Measurements from ENCODE around the gene CIZ1. TPM values are rescaled to one million over a fixed set of nuclear protein-coding genes. Genes with fewer than 3 reads are reported as not detected.
"Not testable (repeated sequence)": the region's sequence is repeated elsewhere in the genome, so short reads cannot be mapped to it uniquely, and the experiment has no call there.

CIZ1 gene
- total RNA-seq, 1 donor from 2014 or later, result 101 TPM

DNA sequence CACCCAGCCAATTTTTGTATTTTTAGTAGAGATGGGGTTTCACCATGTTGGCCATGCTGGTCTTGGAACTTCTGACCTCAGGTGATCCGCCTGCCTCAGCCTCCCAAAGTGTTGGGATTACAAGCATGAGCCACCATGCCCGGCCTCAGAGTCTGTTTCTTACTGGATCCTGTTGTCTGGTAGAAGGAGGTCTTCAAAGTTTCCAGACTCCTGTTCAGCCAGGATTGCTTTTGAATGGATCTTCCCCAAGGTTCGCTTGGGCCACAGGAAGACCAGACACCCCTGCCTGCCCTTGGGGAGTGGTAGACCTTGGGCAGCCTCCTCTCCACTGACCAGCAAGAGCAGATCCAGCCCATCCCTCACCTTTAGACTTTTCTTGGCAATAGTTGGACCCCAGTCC lies 49.8 kb downstream of the CIZ1 start:
- no peak overlapping the region for H3K27ac ChIP-seq
- no peak overlapping the region for H3K4me3 ChIP-seq
- no peak for DNase-seq (ENCODE audit: extremely low spot score in 2 of 2)
- TF ChIP-seq POLR2AphosphoS5 (IDR thresholded peaks at IDR 0.05; ENCODE audit: insufficient read depth in 1 of 2, low read depth in 1 of 2) (no peak), POLR2A (IDR thresholded peaks at IDR 0.05) (no peak)
- TF ChIP-seq, protein P1, sequence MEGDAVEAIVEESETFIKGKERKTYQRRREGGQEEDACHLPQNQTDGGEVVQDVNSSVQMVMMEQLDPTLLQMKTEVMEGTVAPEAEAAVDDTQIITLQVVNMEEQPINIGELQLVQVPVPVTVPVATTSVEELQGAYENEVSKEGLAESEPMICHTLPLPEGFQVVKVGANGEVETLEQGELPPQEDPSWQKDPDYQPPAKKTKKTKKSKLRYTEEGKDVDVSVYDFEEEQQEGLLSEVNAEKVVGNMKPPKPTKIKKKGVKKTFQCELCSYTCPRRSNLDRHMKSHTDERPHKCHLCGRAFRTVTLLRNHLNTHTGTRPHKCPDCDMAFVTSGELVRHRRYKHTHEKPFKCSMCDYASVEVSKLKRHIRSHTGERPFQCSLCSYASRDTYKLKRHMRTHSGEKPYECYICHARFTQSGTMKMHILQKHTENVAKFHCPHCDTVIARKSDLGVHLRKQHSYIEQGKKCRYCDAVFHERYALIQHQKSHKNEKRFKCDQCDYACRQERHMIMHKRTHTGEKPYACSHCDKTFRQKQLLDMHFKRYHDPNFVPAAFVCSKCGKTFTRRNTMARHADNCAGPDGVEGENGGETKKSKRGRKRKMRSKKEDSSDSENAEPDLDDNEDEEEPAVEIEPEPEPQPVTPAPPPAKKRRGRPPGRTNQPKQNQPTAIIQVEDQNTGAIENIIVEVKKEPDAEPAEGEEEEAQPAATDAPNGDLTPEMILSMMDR (IDR thresholded peaks at IDR 0.05), result no peak
- no peaks in the 10 kb centered on the region for H3K27me3 ChIP-seq
- peaks cover 4% of the 10 kb centered on the region for H3K4me1 ChIP-seq
- intact Hi-C loops (cut with DNase I), result no loop called here
- H3K9me3 ChIP-seq, result no peaks in the 10 kb centered on the region
- no peaks in the 10 kb centered on the region for H3K36me3 ChIP-seq

DNA sequence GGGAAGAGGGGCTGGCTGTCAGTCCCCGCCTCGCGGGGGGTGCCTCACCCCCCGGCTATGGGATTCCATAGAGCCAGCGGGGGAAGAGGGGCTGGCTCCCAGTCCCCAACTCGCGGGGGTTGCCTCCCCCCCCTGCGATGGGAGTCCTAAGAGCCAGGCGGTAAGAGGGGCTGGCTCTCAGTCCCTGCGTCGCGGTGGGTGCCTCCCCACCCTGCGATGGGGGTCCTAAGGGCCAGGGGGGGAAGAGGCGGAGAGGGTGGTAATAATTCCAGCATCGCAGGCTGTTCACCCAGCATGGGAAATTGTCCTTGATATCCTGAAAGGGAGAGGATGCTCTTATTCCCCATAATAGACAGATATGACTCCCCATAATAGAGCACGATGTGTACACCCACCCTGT lies 51.8 kb downstream of the CIZ1 start:
- H3K9me3 ChIP-seq, result no peaks in the 10 kb centered on the region
- no peaks in the 10 kb centered on the region for H3K4me1 ChIP-seq
- no peaks in the 10 kb centered on the region for H3K36me3 ChIP-seq
- no peak for TF ChIP-seq POLR2A (IDR thresholded peaks at IDR 0.05)
- TF ChIP-seq, protein P1 (IDR thresholded peaks at IDR 0.05), result no peak
- no peak for TF ChIP-seq POLR2AphosphoS5 (IDR thresholded peaks at IDR 0.05; ENCODE audit: insufficient read depth in 1 of 2, low read depth in 1 of 2)
- intact Hi-C loops (cut with DNase I), result no loop called here
- no peak overlapping the region for H3K4me3 ChIP-seq
- DNase-seq (ENCODE audit: extremely low spot score in 2 of 2), result no peak
- H3K27ac ChIP-seq, result no peak overlapping the region
- H3K27me3 ChIP-seq, result no peaks in the 10 kb centered on the region

DNA sequence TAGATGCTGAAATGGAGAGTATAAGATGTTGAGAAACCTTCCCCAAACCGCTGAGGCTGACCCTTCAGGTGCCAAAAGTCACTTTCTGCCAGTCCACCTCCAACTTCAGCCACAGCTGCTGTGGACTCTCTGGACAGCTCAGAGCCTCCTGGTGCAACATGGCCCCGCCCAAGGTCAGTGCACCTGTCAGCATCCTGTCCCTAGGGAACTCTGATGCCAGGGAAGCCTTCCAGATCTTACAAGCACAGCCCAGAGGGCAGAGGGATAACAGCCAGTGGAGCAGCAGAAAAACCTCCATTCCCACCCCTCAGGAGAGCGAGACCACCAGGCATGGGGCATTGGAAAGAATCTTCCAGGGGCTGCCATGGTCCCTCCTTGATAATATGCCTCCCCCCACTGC lies 53.4 kb downstream of the CIZ1 start:
- Histone ChIP-seq H3K36me3 (no peaks in the 10 kb centered on the region), H3K4me1 (no peaks in the 10 kb centered on the region), H3K9me3 (no peaks in the 10 kb centered on the region), H3K4me3 (no peak overlapping the region), H3K27ac (no peak overlapping the region), H3K27me3 (no peaks in the 10 kb centered on the region)
- no peak for TF ChIP-seq POLR2AphosphoS5 (IDR thresholded peaks at IDR 0.05; ENCODE audit: insufficient read depth in 1 of 2, low read depth in 1 of 2)
- TF ChIP-seq POLR2A (IDR thresholded peaks at IDR 0.05), result no peak
- TF ChIP-seq, protein P1 (IDR thresholded peaks at IDR 0.05), result no peak
- intact Hi-C loops (cut with DNase I), result no loop called here
- DNase-seq (ENCODE audit: extremely low spot score in 2 of 2), result no peak

DNA sequence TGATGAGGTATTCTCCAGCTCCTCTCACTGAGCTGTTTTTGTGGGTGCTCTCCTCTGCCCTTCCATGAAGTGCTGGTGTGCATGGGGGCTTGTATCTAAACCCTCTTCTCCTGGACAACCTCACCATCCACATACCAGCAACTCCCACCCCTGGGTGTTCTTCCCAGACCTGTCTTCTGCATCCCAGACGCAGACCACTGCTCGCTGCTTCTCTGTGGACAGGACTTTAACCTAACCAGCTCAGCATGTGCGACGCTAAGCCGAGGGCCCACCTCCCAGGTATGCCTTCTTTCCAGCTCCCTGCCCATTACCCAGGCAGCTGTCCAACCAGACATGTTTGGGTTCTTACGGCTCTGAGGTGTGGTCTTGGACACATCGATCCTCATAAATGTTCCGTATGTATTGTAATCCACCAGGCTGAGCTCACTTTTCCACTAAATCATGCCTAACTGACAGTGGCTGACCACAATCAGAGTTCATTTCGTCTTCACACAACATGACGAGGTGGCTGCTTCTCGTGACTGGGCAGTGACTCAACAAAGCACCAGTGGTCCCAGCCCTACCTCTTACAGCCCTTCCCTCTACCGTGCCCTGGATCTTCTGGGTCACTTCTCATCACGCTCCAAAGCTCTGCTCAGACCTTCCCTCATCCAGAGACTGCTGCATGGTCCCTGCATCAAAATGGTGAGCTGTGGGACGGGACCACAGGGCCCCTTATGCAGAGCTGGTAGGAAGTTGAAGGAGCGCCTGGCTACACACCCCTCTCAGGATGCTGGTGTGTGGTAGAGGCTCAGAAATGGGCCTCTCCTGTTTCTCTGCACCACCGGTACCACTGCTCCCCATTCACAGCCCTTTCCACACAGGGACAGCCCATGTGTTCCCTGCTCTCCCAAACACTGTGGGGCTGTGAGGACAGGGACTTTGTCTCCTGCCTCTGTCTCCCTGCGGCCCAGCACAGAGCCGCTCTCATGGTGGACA lies 54.3 kb downstream of the CIZ1 start:
- Histone ChIP-seq H3K36me3 (no peaks in the 10 kb centered on the region), H3K9me3 (no peaks in the 10 kb centered on the region), H3K4me1 (no peaks in the 10 kb centered on the region), H3K27me3 (no peaks in the 10 kb centered on the region), H3K4me3 (no peak overlapping the region), H3K27ac (no peak overlapping the region)
- no peak for DNase-seq (ENCODE audit: extremely low spot score in 2 of 2)
- TF ChIP-seq, protein P1 (IDR thresholded peaks at IDR 0.05), result no peak
- intact Hi-C loops (cut with DNase I), result no loop called here

DNA sequence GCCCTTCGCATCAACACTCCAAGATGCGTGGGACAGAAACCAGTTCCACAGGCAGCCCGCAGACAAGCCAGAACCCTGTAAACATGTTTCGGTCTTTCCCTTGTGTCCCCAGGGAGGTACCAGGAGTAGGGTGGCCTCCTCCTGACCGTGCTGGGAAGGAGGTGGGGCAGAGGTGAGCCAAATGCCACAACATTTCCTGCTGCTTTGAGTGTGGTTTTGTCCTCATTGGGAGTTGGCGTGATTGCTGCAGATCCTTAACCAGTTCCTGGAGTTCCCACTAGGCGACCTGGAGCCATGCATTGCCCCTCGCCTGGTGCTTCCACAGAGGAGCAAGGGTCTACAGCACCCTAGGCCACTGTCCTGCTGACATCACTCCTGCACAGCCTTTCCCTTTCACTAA lies 55.8 kb downstream of the CIZ1 start:
- H3K9me3 ChIP-seq; H3K4me3 ChIP-seq; H3K36me3 ChIP-seq; DNase-seq (ENCODE audit: extremely low spot score in 2 of 2); H3K27ac ChIP-seq; intact Hi-C loops (cut with DNase I); H3K27me3 ChIP-seq; H3K4me1 ChIP-seq: not testable (repeated sequence)

DNA sequence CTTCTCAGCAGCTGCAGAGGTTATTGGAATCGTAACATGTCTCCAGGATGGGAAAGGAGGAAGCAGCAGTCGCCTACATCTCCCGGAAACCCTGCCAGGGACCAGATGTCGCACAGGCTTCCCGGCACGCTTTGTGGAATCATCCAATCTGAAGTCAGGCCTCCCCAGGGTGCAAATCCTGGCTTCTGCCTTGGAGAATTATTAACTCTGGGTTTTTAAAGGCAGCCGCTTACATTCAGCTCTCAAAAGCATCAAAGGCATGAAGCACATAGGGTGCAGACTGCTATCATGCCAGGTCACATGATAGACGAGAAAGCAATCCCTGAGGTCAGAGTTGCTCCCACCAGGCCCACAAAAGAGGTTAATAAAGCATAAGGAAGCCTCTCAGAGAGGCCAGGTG lies 59.2 kb downstream of the CIZ1 start:
- intact Hi-C loops (cut with DNase I); H3K4me3 ChIP-seq; H3K9me3 ChIP-seq; DNase-seq (ENCODE audit: extremely low spot score in 2 of 2); H3K27me3 ChIP-seq; H3K27ac ChIP-seq; H3K36me3 ChIP-seq: not testable (repeated sequence)
- H3K4me1 ChIP-seq, result peaks cover 10% of the 10 kb centered on the region

DNA sequence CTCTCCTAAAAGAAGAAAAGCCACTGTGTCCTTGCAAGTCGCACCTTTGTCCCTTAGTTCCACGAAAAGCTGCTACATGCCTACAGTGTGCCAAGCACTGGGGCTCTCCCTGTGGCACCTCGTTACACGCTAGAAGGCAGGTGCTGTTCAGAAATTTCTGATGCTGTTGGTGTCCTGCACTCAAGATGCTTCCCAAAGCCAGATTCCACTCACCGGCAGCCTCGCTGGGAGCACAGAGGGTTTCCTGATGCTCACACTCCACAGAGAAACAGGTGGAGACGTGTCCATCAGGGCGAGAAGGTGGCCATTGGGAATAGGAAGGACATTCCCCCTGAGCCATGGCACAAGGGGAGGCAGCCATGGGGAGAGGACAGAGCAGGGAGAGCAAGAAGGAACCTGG lies 60.0 kb downstream of the CIZ1 start:
- not testable (repeated sequence) for H3K27ac ChIP-seq; H3K4me3 ChIP-seq; H3K9me3 ChIP-seq; H3K36me3 ChIP-seq; H3K27me3 ChIP-seq; DNase-seq (ENCODE audit: extremely low spot score in 2 of 2)
- intact Hi-C loops (cut with DNase I), result loop anchor here (2.0 kb wide), 1 partner anchor 31 kb away; no protein-coding TSS in a partner anchor
- peaks cover 17% of the 10 kb centered on the region for H3K4me1 ChIP-seq

DNA sequence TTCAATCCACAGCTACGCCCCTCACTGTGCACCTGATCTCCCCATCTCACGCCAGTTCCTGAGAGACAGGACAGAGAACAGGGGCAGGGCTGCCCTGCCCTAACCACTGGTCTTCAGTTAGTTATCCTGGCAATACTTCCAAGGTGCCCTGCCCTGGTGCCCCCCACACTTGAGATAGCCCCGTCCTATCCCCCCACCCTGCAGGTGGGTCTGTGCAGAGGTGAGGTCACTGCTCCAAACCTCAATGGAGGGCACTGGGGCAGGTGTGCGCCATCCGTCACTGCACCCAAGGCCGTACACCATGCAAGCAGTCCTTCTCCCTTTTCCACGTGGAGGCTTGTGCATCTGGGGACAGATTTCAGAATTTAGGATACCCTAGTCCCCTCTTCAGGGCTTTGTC lies 60.7 kb downstream of the CIZ1 start:
- H3K9me3 ChIP-seq; H3K27ac ChIP-seq; H3K4me3 ChIP-seq; H3K36me3 ChIP-seq; H3K27me3 ChIP-seq; DNase-seq (ENCODE audit: extremely low spot score in 2 of 2): not testable (repeated sequence)
- peaks cover 24% of the 10 kb centered on the region for H3K4me1 ChIP-seq
- intact Hi-C loops (cut with DNase I), result loop anchor here (2.0 kb wide), 1 partner anchor 32 kb away; no protein-coding TSS in a partner anchor

Data from vagina (tissue), 2 donors.